ENCODE measurements around the gene SLC44A2.

The SLC44A2 gene

DNA sequence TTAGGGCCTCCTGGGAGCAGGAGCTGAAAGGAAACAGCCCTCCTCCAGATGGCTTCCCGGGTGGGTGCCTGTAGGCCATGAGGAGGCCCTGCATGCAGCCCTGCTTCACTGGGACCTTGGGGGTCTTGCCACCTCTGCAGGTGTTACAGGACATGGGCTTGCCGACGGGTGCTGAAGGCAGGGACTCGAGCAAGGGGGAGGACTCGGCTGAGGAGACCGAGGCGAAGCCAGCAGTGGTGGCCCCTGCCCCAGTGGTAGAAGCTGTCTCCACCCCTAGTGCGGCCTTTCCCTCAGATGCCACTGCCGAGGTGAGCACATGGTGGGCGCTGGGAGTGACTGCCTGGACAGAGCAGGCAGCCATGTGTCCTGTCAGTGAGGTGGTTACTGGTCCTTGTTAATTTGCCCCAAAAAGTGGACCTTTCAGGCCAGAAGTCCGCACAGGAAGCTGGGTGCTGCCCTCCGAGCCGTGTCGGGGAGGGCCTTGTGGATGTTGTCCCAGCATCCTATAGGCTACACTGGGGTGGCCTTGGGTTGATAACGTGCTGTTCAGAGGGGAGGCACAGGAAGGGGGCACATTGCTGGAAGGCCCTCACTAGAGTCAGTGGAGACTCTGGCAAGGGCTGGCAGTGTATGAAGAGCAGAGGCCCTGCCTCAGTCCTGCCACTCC lies 57.2 kb downstream of the SLC44A2 start:
- TF ChIP-seq, protein P1, sequence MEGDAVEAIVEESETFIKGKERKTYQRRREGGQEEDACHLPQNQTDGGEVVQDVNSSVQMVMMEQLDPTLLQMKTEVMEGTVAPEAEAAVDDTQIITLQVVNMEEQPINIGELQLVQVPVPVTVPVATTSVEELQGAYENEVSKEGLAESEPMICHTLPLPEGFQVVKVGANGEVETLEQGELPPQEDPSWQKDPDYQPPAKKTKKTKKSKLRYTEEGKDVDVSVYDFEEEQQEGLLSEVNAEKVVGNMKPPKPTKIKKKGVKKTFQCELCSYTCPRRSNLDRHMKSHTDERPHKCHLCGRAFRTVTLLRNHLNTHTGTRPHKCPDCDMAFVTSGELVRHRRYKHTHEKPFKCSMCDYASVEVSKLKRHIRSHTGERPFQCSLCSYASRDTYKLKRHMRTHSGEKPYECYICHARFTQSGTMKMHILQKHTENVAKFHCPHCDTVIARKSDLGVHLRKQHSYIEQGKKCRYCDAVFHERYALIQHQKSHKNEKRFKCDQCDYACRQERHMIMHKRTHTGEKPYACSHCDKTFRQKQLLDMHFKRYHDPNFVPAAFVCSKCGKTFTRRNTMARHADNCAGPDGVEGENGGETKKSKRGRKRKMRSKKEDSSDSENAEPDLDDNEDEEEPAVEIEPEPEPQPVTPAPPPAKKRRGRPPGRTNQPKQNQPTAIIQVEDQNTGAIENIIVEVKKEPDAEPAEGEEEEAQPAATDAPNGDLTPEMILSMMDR (IDR thresholded peaks at IDR 0.05; ENCODE audit: insufficient read depth, low read length, poor library complexity, severe bottlenecking) = no peak
- H3K36me3 ChIP-seq (ENCODE audit: control insufficient read depth, insufficient read depth, low read length) = peaks cover 65% of the 10 kb centered on the region
- no peaks in the 10 kb centered on the region for H3K27me3 ChIP-seq (replicated peaks; ENCODE audit: control insufficient read depth, insufficient read depth, low read length)
- H3K4me3 ChIP-seq (replicated peaks; ENCODE audit: low read depth, low read length) = no peak overlapping the region
- no peak for DNase-seq (ENCODE audit: extremely low read depth, insufficient read length)

DNA sequence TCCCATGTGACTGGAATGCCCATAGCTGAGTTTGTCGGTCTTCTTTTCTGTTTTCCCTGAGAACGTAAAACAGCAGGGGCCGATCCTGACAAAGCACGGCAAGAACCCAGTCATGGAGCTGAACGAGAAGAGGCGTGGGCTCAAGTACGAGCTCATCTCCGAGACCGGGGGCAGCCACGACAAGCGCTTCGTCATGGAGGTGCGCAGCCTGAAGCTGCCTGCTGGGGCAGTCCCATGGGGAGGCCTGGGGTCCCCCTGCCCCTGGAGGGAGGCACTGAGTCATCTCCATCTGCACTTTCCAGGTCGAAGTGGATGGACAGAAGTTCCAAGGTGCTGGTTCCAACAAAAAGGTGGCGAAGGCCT lies 57.7 kb downstream of the SLC44A2 start:
- Histone ChIP-seq H3K4me3 (replicated peaks; ENCODE audit: low read depth, low read length) (no peak overlapping the region), H3K27me3 (replicated peaks; ENCODE audit: control insufficient read depth, insufficient read depth, low read length) (no peaks in the 10 kb centered on the region), H3K36me3 (ENCODE audit: control insufficient read depth, insufficient read depth, low read length) (peaks cover 66% of the 10 kb centered on the region)
- TF ChIP-seq, protein P1 (IDR thresholded peaks at IDR 0.05; ENCODE audit: insufficient read depth, low read length, poor library complexity, severe bottlenecking) = no peak
- no peak for DNase-seq (ENCODE audit: extremely low read depth, insufficient read length)

- no peaks in the 10 kb centered on the region for H3K27me3 ChIP-seq (replicated peaks; ENCODE audit: control insufficient read depth, insufficient read depth, low read length)
- peaks cover 68% of the 10 kb centered on the region for H3K36me3 ChIP-seq (ENCODE audit: control insufficient read depth, insufficient read depth, low read length)
- no peak for DNase-seq (ENCODE audit: extremely low read depth, insufficient read length)
- TF ChIP-seq, protein P1 (IDR thresholded peaks at IDR 0.05; ENCODE audit: insufficient read depth, low read length, poor library complexity, severe bottlenecking) = no peak
- no peak overlapping the region for H3K4me3 ChIP-seq (replicated peaks; ENCODE audit: low read depth, low read length)
Measured at GRCh38 chr19:10683582-10683981, 58.2 kb downstream of the SLC44A2 start.

DNA sequence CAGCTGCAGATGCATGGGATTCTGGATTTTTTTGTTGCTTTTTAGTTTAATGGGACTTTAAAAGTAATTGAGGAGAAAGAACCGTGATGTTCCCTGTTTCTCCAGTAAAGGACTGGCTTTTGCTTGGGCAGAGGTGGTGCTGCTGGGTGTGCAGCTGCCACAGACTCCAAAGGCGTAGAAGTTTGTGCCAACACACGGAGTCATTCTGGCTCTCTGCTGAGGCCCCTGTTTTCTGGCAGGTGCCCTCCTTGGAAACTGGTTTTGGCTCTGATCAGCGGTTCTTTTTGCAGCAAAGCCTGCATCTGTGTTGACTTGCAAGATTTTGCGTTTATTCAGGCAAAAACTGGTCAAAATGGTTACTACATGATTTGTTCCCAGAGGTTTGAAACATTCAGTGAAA lies 59.9 kb downstream of the SLC44A2 start:
- DNase-seq (ENCODE audit: extremely low read depth, insufficient read length) = no peak
- TF ChIP-seq, protein P1 (IDR thresholded peaks at IDR 0.05; ENCODE audit: insufficient read depth, low read length, poor library complexity, severe bottlenecking) = no peak
- Histone ChIP-seq H3K27me3 (replicated peaks; ENCODE audit: control insufficient read depth, insufficient read depth, low read length) (no peaks in the 10 kb centered on the region), H3K4me3 (replicated peaks; ENCODE audit: low read depth, low read length) (no peak overlapping the region), H3K36me3 (ENCODE audit: control insufficient read depth, insufficient read depth, low read length) (peaks cover 73% of the 10 kb centered on the region)

DNA sequence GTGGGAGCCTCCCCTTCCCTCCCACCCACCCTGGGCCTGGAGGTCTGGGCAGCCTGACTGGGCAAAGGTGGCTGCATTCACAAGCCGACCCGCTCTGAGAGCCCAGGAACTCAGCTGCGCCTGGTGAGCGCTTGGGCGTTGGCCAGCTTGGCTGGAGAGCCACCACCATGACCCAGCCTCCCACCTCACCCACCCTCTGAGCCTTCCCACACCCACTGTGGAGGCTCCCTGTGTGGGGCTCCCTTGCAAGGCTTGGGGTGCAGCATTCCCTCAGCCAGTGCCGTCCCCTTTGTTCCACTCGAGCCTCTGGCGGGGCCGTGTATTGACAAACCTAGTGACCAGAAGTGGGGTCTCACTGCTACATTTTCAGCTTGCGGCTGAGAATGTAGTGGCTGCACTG lies 60.8 kb downstream of the SLC44A2 start:
- Histone ChIP-seq H3K27me3 (replicated peaks; ENCODE audit: control insufficient read depth, insufficient read depth, low read length) (no peaks in the 10 kb centered on the region), H3K36me3 (ENCODE audit: control insufficient read depth, insufficient read depth, low read length) (peaks cover 72% of the 10 kb centered on the region)
- TF ChIP-seq, protein P1 (IDR thresholded peaks at IDR 0.05; ENCODE audit: insufficient read depth, low read length, poor library complexity, severe bottlenecking) = no peak

More for the DNA sequence above, 60.8 kb downstream of the SLC44A2 start:
- H3K4me3 ChIP-seq (replicated peaks; ENCODE audit: low read depth, low read length) = no peak overlapping the region
- no peak for DNase-seq (ENCODE audit: extremely low read depth, insufficient read length)

Measured in GM06990 (cell line).